GM19099 (cell line): Measurements from ENCODE around the gene NLRX1.

Source experiments
- POLR2A ChIP-seq: IDR thresholded peaks from 3 replicates; pipeline ENCODE4 v1.6.1; 2011; ENCODE audit warnings: low read depth; ENCODE audit not compliant: insufficient read length; ENCODE audit errors: extremely low read depth

NLRX1 gene, protein sequence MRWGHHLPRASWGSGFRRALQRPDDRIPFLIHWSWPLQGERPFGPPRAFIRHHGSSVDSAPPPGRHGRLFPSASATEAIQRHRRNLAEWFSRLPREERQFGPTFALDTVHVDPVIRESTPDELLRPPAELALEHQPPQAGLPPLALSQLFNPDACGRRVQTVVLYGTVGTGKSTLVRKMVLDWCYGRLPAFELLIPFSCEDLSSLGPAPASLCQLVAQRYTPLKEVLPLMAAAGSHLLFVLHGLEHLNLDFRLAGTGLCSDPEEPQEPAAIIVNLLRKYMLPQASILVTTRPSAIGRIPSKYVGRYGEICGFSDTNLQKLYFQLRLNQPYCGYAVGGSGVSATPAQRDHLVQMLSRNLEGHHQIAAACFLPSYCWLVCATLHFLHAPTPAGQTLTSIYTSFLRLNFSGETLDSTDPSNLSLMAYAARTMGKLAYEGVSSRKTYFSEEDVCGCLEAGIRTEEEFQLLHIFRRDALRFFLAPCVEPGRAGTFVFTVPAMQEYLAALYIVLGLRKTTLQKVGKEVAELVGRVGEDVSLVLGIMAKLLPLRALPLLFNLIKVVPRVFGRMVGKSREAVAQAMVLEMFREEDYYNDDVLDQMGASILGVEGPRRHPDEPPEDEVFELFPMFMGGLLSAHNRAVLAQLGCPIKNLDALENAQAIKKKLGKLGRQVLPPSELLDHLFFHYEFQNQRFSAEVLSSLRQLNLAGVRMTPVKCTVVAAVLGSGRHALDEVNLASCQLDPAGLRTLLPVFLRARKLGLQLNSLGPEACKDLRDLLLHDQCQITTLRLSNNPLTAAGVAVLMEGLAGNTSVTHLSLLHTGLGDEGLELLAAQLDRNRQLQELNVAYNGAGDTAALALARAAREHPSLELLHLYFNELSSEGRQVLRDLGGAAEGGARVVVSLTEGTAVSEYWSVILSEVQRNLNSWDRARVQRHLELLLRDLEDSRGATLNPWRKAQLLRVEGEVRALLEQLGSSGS

DNA sequence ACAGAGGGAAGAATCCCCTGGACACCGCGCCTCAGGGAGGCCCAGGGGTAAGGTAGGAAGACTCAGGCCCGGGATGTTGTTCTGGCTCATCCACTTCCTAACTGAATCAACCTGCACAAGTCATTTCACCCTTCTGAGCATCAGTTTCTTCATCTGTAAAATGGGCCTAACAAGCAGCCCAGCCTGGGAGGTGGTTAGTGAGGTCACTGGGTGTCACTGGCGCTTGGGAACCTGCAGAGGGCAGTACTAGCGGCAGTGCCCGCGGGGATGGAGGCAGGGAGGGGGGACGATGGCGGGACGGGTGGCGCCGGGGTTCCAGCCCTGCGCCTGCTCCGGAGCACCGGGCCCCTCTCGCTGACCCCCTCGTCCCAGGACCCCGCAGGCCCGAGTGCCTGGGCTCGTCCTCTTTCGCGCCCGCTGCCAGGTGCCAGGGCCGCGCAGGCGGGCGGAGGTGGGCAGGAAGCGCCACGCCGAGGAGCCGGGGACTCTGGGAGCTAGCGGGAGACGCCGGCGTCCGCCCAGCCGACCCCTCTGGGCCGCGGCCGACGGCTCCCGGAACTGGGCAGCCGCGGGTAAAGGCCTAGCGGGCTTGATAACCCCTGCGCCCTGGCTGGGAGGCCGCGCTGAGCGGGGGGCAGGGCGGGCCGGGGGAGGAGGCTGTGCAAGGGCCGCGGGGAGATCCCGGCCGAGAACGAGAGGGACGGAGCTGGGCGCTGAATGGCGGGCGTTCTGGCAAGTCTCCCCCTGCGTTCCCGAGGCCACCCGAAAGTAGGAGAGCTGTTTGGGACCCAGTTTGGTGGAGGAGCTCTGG lies at the start of gene NLRX1:
Gene NLRX1 (plus strand): TSS at position 255 of the 811 bp plus-strand sequence. CDS start 2,679 bp downstream, outside the sequence.
- TF ChIP-seq POLR2A, result peak; percentile 70

DNA sequence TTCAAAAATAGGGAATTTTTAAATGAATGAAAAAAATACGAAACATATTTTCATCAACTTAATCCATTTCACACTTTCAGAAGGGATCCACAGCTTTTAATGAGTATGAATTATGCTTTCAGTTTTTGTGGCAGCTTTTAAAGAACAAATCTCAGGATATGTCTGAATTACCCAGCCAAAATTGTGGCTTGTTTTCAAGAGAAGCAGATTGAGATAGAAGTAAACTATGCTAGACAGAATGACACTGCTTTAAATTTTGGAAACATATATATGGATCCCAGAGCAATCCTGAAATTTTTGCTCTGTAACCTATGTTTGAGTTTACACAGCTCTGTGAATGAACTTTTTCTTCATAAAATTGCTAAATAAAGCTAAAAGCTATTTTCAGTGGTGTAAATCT lies 49.6 kb upstream of the NLRX1 start:
- no peak for TF ChIP-seq POLR2A

DNA sequence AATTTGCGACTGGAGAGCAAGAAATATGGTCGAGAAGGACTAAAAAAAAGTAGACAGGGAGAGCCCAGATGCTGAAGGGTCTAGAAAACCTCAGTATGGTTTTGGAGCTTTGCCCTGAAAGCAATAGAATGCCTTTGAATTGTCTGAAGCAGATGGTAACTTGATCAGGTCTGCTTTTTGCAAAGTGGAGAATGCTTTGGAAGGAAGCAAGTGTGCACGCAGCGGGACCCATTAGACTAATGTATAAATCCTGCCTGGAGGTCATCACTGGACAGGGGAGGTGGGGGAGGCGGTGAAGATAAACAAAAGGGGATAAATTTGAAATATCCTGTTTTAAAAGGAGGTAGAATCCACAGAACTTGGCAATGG lies 47.9 kb upstream of the NLRX1 start:
- TF ChIP-seq POLR2A, result no peak

DNA sequence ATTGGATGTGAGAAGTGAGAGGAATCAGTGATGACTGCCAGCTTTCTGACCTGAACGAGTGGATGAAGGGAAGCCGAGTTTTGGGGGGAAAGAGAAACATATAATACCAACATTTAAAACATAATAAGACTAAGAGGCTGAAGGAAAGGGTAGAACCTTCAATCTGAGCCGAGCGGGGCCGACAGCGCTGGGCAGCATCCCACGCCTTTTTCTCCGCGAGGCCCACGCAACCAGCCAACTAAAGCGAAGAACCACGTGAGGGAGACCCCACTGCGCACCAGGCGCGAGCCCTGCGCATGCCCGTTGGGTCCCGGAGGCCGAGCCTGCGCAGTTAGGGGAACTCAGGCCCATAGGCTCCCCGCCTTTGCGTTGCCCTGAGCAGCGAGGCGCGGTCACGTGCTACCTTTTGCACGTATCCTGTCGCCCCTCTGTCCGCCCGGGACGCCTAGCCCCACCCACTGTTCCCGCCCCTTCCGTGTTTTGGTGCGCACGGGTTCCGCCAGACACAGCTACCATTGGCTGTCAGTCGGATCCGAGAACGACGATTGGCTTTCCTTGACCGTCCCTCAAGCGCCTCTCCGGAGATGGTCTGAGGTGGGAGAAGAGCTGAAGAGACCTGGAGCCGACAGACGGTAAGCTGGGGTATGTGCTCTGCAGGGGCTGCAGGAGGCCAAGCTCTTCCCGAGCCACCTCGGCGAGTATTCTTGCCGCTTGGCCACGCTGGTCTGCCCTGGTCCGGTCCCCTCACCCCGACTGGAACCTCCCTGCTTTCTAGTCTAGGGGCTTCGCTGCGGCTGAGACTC lies 47.3 kb upstream of the NLRX1 start, which contains the start of gene HINFP:
Gene HINFP (plus strand): TSS at position 573 of the 803 bp plus-strand sequence. CDS start 5,365 bp downstream, outside the sequence.
- peak; percentile 81 for TF ChIP-seq POLR2A

DNA sequence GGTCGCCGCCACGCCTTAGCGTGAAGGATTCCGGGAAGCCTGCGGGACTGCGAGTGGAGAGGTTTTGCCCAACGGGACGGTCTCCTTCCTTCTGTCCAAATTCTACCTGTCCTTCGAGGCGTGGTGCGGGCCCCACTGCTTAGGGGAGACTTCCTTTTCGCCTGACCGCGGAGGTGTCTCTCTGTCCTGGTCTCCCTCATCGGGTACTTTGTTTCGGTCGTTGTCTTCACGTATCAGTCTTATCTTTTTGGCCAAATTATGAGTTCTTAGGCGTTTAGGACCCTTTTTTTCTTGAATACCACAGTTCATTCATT lies 46.8 kb upstream of the NLRX1 start:
- no peak for TF ChIP-seq POLR2A

DNA sequence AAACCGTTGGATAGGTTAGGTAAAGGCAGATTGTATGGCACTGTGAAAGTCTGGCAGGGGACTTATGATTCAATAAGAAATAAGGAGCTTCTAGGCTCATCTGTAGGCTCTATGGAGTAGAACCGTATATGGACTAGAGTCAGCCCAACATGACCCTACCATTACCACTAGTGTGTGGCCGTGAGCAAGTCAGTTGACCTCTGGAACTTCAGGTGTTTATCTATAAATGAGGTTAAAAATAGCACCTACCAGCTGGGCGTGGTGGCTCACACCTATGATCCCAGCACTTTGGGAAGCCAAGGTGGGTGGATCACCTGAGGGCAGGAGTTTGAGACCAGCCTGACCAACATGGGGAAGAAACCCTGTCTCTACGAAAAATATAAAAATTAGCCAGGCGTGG lies 42.7 kb upstream of the NLRX1 start:
- TF ChIP-seq POLR2A, result no peak

DNA sequence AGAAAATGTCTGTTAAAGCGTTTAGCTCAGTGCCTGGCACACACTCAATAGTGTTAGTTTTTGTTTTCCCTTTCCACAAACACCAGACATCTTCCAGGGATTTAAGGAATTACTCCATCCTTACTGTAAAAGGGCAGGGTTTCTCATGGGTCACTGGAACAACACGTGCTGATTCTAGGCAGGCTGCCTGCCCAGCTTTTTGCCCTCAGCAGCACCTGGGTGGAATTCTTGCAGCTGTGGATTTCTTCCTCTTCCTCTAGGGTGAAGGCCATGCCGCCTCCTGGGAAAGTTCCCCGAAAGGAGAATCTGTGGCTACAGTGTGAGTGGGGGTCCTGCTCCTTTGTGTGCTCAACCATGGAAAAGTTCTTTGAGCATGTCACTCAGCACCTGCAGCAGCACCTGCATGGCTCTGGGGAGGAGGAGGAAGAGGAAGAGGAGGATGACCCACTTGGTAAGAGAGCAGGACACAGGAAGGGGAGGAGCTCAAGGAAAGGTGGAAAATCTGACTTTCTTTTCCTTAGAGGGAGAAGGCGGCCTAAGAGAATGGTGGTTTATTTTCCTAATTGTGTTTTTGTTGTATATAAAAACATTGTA lies 41.8 kb upstream of the NLRX1 start:
- no peak for TF ChIP-seq POLR2A

DNA sequence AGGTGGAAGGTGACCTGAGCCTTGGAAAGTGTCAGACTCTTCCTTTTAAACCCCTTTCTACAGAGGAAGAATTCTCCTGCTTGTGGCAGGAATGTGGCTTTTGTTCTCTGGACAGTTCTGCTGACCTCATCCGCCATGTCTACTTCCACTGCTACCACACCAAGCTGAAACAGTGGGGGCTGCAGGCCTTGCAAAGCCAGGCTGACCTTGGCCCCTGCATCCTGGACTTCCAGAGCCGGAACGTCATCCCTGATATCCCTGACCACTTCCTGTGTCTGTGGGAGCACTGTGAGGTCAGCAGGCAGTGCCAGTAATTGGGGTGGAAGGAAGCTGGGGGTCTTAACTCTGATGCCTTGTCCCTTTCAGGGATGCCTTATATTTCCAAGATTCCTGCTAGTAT lies 37.9 kb upstream of the NLRX1 start:
- no peak for TF ChIP-seq POLR2A

DNA sequence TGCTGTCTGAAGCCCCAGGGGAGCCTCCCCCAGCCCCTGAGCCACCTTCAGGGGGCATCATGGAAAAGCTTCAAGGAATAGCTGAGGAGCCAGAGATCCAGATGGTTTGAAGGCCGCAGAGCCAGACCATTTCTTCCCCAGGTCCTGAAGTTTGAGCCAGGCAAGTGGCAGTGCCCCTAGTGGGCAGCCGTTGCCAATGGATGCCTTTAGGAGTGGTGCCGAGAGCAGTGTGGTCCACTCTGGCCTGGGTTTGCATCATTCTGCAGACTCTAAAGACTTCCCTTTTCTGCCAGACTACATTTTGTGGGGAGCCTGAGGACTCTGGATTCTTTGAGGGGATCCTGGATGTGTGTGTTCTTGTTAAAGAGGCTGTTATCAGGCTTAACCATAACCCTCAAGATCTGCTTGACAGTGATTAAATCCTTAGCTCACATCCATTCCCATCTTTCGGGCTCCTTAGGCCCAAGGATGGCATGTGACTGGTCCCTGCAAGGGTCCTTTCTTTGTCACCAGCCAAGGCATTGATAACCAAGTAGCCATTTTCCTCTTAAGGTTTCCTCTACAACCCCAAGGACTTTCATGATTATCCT lies 34.0 kb upstream of the NLRX1 start:
- no peak for TF ChIP-seq POLR2A

DNA sequence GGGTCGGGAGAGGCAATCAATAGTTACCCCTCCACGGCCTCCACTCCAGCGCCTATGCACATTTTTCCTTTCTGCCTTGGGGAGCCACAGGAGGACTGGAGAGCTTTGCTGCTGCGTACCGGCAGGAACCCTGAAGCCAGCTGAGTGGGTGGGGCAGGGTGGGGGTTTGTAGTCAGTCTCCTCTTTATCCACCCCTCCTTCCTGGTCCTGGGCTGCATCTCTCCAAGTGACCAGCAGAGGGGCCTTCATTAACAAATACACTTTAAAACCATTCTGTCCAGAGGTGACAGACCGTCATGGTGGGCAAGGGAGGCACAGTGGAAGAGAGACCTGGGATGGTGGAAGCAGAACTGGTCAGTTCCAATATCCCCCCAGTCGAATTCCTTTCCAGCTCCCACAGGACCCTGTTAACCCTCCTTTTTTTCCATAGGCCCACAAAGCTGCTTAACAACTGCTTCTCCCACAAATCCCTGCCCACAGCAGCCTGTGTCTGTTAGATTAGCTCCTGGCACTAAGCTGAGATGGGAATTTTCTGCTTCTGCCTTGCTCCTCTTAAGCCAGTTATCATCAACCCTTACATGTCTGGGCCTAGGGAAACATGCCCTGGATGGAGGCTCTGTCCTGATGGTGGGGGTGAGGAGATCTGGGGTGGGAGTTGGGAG lies 23.6 kb upstream of the NLRX1 start:
- TF ChIP-seq POLR2A, result no peak

DNA sequence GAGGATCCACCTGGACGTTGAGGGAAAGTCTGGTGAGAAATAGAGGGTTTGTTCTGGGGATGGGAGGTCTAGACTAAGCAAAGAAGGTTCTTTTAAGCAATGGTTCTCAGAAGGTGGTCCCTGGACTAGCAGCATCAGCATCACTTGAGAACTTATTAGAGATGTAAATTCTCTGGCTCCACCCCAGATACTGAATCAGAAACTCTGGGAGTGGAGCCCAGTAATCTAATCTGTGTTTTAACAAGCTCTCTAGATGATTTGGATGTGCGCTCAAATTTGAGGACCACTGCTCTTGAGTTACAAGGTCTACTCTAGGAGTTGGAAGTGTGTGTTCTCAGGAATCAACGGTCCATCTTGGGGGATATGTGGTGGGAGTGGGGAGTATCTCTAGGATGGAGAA lies 23.0 kb upstream of the NLRX1 start:
- TF ChIP-seq POLR2A, result no peak

DNA sequence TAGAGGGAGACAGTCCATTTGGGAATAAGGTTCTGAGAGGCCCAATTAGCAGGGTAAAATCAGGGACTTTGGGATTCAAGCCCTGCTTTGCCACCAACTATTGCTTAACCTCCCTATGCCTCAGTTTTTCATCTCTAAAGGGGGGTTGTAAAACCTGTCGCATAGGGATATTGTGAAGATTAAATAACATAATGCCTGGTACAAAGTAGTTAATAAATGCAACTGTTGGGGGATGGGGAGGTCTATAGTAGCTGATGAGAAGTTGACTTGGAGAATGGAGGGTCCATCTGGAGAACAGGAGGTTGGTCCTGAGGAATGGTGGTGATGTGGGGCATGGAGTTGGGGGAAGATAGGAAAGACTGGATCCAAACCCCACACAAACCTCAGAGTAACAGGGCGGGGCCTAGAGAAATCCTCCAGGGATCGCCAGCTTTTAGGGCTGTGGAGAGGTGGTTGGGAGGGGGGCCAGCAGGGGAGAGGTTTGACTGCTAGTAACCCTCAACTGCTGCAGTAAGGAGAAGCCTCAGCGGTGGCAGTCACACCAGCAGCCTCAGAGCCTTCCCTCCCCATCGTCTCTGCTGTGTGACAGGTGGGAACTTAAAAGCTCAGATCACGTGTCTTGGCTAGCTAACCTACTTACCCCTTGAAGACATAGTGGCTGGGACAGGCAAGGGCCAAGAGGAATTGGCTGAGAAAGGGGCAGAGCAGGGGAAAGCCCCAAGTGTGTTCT lies 20.8 kb upstream of the NLRX1 start:
- TF ChIP-seq POLR2A, result no peak

DNA sequence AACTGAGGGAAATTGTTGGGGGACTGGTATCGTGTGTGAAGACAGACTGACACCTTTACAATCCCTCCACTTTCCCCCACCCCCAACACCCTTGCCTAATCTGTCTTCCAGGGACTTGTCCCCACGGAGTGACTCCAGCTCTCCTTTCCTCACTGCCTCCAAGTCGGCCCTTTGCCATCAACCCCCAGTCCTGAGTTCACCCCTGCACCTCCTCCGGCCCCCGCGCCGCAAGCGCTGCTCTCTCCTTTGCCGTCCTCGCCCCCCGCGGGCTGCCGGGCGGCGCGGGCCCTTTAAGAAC lies 19.9 kb upstream of the NLRX1 start:
- no peak for TF ChIP-seq POLR2A
